ENCODE data around the gene AP5S1.
A peak's percentile ranks its signal among the peaks of the same experiment; 100 is the strongest.

AP5S1 gene

GRCh38 chr20:3804254-3804751 lies 16.0 kb upstream of the AP5S1 start:
- TF ChIP-seq CTCF (conservative IDR thresholded peaks at IDR 0.05): no peak
- H3K27ac ChIP-seq: no peak overlapping the region

GRCh38 chr20:3804781-3805180 lies 15.6 kb upstream of the AP5S1 start:
- no peak for TF ChIP-seq CTCF (conservative IDR thresholded peaks at IDR 0.05)
- peak overlapping the region; percentile 92 for H3K27ac ChIP-seq

GRCh38 chr20:3808544-3808943 lies 11.8 kb upstream of the AP5S1 start:
- no peak for TF ChIP-seq CTCF (conservative IDR thresholded peaks at IDR 0.05)
- H3K27ac ChIP-seq: peak overlapping the region; percentile 92

- H3K27ac ChIP-seq: peak overlapping the region; percentile 77
Observed at GRCh38 chr20:3811467-3812258, 8.7 kb upstream of the AP5S1 start.

GRCh38 chr20:3812259-3812681 lies 8.1 kb upstream of the AP5S1 start:
- TF ChIP-seq CTCF (conservative IDR thresholded peaks at IDR 0.05): no peak
- peak overlapping the region; percentile 77 for H3K27ac ChIP-seq

More at GRCh38 chr20:3811467-3812258, 8.7 kb upstream of the AP5S1 start:
- TF ChIP-seq CTCF (conservative IDR thresholded peaks at IDR 0.05): no peak

GRCh38 chr20:3812975-3813847 lies 7.1 kb upstream of the AP5S1 start:
- H3K27ac ChIP-seq: peak overlapping the region; percentile 77; the same call in 1 of the 2 replicates

More at GRCh38 chr20:3812975-3813847, 7.1 kb upstream of the AP5S1 start:
- no peak for TF ChIP-seq CTCF (conservative IDR thresholded peaks at IDR 0.05)
